Parathyroid adenoma (tissue), 2 donors: ENCODE measurements around the gene FGD3.

ENCODE experiments used
- H2AFZ ChIP-seq: fragments of 300-600 bp; sonication (generic); one replicate; pipeline ENCODE4 v1.7.0; 2017; ENCODE audit warnings: antibody characterized with exemption, mild to moderate bottlenecking
- H3K27ac ChIP-seq: fragments of 300-600 bp; sonication (generic); one replicate; pipeline ENCODE4 v1.7.0; 2017
- H3K27me3 ChIP-seq: fragments of 300-600 bp; sonication (generic); one replicate; pipeline ENCODE4 v1.7.0; 2017; ENCODE audit warnings: low read length; ENCODE audit not compliant: control insufficient read depth, insufficient read depth
- H3K36me3 ChIP-seq: fragments of 300-600 bp; sonication (generic); one replicate; pipeline ENCODE4 v1.7.0; 2017; ENCODE audit warnings: low read length; ENCODE audit not compliant: control insufficient read depth, insufficient read depth
- H3K4me1 ChIP-seq: fragments of 300-600 bp; sonication (generic); one replicate; pipeline ENCODE4 v1.7.0; 2017; ENCODE audit warnings: control low read depth
- H3K4me2 ChIP-seq: fragments of 300-600 bp; sonication (generic); one replicate; pipeline ENCODE4 v1.7.0; 2017; ENCODE audit warnings: low read length
- H3K4me3 ChIP-seq: fragments of 300-600 bp; sonication (generic); one replicate; pipeline ENCODE4 v1.7.0; 2017; ENCODE audit warnings: low read depth, low read length
- H3K79me2 ChIP-seq: fragments of 300-600 bp; sonication (generic); one replicate; pipeline ENCODE4 v1.7.0; 2017; ENCODE audit warnings: control low read depth
- H3K9ac ChIP-seq: fragments of 300-600 bp; sonication (generic); one replicate; pipeline ENCODE4 v1.7.0; 2017; ENCODE audit warnings: mild to moderate bottlenecking
- H3K9me3 ChIP-seq: fragments of 300-600 bp; sonication (generic); one replicate; pipeline ENCODE4 v1.7.0; 2017; ENCODE audit warnings: low read length; ENCODE audit not compliant: control insufficient read depth
- TF ChIP-seq, protein P1 (sequence below): fragments of 300-600 bp; sonication (generic); IDR thresholded peaks from one replicate; pipeline ENCODE4 v1.7.0; 2017; ENCODE audit warnings: antibody characterized with exemption, mild to moderate bottlenecking
- donor health status: primary hyperparathyroidism.

FGD3 gene

DNA sequence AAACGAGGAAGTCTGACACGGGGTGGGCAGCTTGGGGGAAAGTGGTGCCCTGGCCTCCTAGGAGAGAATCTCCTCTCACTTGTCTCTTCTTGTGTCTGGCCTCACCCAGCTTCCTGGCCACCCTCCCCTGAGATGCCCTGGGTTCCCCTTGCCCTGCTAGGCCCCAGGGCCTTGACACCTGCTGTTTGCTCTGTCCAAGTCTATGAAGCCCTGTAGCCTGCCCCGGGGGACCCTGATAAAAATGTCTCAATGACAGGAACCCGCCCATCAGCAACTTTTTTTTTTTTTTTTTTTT is 76.1 kb downstream of the FGD3 start:
- no peaks in the 10 kb centered on the region for H3K9me3 ChIP-seq
- H3K36me3 ChIP-seq, result no peaks in the 10 kb centered on the region
- no peaks in the 10 kb centered on the region for H3K27me3 ChIP-seq
- no peak overlapping the region for H3K27ac ChIP-seq
- no peak overlapping the region for H3K9ac ChIP-seq
- H3K79me2 ChIP-seq, result no peaks in the 10 kb centered on the region
- H3K4me3 ChIP-seq, result no peak overlapping the region
- no peak overlapping the region for H3K4me2 ChIP-seq
- no peak overlapping the region for H2AFZ ChIP-seq
- TF ChIP-seq, protein P1, sequence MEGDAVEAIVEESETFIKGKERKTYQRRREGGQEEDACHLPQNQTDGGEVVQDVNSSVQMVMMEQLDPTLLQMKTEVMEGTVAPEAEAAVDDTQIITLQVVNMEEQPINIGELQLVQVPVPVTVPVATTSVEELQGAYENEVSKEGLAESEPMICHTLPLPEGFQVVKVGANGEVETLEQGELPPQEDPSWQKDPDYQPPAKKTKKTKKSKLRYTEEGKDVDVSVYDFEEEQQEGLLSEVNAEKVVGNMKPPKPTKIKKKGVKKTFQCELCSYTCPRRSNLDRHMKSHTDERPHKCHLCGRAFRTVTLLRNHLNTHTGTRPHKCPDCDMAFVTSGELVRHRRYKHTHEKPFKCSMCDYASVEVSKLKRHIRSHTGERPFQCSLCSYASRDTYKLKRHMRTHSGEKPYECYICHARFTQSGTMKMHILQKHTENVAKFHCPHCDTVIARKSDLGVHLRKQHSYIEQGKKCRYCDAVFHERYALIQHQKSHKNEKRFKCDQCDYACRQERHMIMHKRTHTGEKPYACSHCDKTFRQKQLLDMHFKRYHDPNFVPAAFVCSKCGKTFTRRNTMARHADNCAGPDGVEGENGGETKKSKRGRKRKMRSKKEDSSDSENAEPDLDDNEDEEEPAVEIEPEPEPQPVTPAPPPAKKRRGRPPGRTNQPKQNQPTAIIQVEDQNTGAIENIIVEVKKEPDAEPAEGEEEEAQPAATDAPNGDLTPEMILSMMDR, result no peak
- H3K4me1 ChIP-seq, result no peaks in the 10 kb centered on the region

DNA sequence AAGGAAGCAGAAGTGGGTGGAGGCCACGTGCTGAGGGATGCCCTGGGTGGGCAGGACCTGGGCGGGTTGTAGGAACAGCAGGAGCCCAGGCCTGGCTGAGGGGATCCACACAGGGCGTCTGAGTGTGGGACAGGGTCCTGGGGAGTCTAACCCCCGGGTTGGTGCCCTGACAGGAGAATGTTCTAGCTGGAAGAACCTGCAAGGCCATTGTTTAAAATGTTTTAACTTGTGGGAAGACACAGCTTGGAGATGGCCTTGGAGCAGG is 77.3 kb downstream of the FGD3 start:
- Histone ChIP-seq H3K4me3 (no peak overlapping the region), H3K36me3 (no peaks in the 10 kb centered on the region), H3K27me3 (no peaks in the 10 kb centered on the region), H3K4me1 (no peaks in the 10 kb centered on the region), H3K4me2 (no peak overlapping the region), H3K9me3 (no peaks in the 10 kb centered on the region), H3K9ac (no peak overlapping the region), H2AFZ (no peak overlapping the region), H3K79me2 (no peaks in the 10 kb centered on the region), H3K27ac (no peak overlapping the region)
- TF ChIP-seq, protein P1, result no peak

DNA sequence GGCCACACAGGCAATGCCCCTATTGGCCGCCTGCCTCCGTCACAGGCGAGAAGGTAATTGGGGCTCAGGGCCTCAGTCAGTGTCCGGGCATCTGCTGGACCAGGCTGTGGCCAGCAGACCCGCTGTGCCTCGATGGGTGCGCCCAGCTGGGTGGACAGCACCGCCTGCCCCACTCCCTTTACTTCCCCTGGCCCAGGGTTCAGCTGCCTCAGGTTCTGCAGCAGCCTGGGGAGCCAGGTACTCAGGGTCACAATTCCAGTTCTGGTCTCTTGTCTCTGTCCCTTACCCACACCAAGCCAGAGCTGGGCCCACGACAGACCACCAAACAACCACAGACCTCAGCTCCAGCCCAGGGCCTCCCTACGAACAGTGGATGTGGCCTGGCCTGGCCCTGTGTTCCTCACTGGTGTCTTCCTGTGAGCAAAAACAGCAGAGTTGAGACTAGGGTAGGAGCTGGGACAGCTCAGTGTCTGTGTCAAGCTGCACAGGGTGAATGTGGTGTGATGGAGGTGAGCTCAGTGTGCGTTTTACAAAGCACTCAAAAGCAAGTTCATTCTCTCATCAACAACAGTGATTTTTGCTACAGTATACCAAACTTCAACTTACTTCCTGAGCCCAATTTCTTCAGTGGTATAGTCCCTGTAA is 77.8 kb downstream of the FGD3 start:
- Histone ChIP-seq H2AFZ (no peak overlapping the region), H3K4me1 (no peaks in the 10 kb centered on the region), H3K27me3 (no peaks in the 10 kb centered on the region), H3K79me2 (no peaks in the 10 kb centered on the region), H3K4me2 (no peak overlapping the region), H3K27ac (no peak overlapping the region), H3K36me3 (no peaks in the 10 kb centered on the region), H3K9ac (no peak overlapping the region), H3K9me3 (no peaks in the 10 kb centered on the region), H3K4me3 (no peak overlapping the region)
- TF ChIP-seq, protein P1, result no peak

- Histone ChIP-seq H3K4me2 (no peak overlapping the region), H3K79me2 (no peaks in the 10 kb centered on the region), H3K36me3 (no peaks in the 10 kb centered on the region), H3K4me3 (no peak overlapping the region), H3K27ac (no peak overlapping the region), H2AFZ (no peak overlapping the region), H3K4me1 (no peaks in the 10 kb centered on the region), H3K27me3 (no peaks in the 10 kb centered on the region), H3K9ac (no peak overlapping the region), H3K9me3 (no peaks in the 10 kb centered on the region)
- TF ChIP-seq, protein P1, result no peak
Observed at GRCh38 chr9:93025736-93026135, 78.4 kb downstream of the FGD3 start.

GRCh38 chr9:93026640-93027039 is 79.3 kb downstream of the FGD3 start:
- Histone ChIP-seq H3K9me3 (no peaks in the 10 kb centered on the region), H3K9ac (no peak overlapping the region), H2AFZ (no peak overlapping the region), H3K27me3 (no peaks in the 10 kb centered on the region), H3K27ac (no peak overlapping the region), H3K36me3 (no peaks in the 10 kb centered on the region), H3K4me1 (no peaks in the 10 kb centered on the region), H3K4me2 (no peak overlapping the region), H3K4me3 (no peak overlapping the region), H3K79me2 (no peaks in the 10 kb centered on the region)
- TF ChIP-seq, protein P1, result no peak
